Neural progenitor cell (in vitro differentiated cells): ENCODE results near the gene MAPK1. TPM values are rescaled to one million over a fixed set of nuclear protein-coding genes. Genes with fewer than 3 reads are reported as not detected.

Source experiments
- DNase-seq: peaks from one replicate; pipeline ENCODE4 v3.0.0-alpha.2; 2016; ENCODE audit warnings: low spot score
- H2AFZ ChIP-seq: fragments of 200-600 bp; sonication (generic); replicated peaks from 2 replicates; pipeline ENCODE4 v1.6.1; 2016; ENCODE audit warnings: antibody characterized with exemption
- H3F3A ChIP-seq: fragments of 200-600 bp; sonication (generic); 2 replicates; pipeline ENCODE4 v1.6.1; 2016; ENCODE audit warnings: antibody characterized with exemption, low read depth
- H3K27ac ChIP-seq: fragments of 200-600 bp; sonication (generic); 2 replicates; pipeline ENCODE4 v1.5.1; 2016; ENCODE audit warnings: mild to moderate bottlenecking
- H3K27me3 ChIP-seq: fragments of 200-600 bp; sonication (generic); 2 replicates; pipeline ENCODE4 v1.6.1; 2016; ENCODE audit warnings: mild to moderate bottlenecking, moderate library complexity
- H3K36me3 ChIP-seq: fragments of 200-600 bp; sonication (generic); 2 replicates; pipeline ENCODE4 v1.5.1; 2016
- H3K4me1 ChIP-seq: fragments of 200-600 bp; sonication (generic); 2 replicates; pipeline ENCODE4 v1.6.1; 2016; ENCODE audit warnings: mixed run types
- H3K4me2 ChIP-seq: fragments of 200-600 bp; sonication (generic); 2 replicates; pipeline ENCODE4 v1.6.1; 2016
- H3K4me3 ChIP-seq: fragments of 200-600 bp; sonication (generic); 2 replicates; pipeline ENCODE4 v1.5.1; 2016
- H3K79me2 ChIP-seq: fragments of 200-600 bp; sonication (generic); 2 replicates; pipeline ENCODE4 v1.6.1; 2016; ENCODE audit warnings: low read depth
- H3K9ac ChIP-seq: fragments of 200-600 bp; sonication (generic); 2 replicates; pipeline ENCODE4 v1.6.1; 2016
- H3K9me3 ChIP-seq: fragments of 200-600 bp; sonication (generic); 2 replicates; pipeline ENCODE4 v1.5.1; 2016; ENCODE audit warnings: low read depth
- H4K20me1 ChIP-seq: fragments of 200-600 bp; sonication (generic); 2 replicates; pipeline ENCODE4 v1.6.1; 2016; ENCODE audit warnings: low read depth
- H3K27ac Mint-ChIP-seq: 3 replicates; pipeline ENCODE4 v1.8.0; 2021; ENCODE audit warnings: mixed read lengths
- H3K27me3 Mint-ChIP-seq: 2 replicates; pipeline ENCODE4 v1.8.0; 2022; ENCODE audit warnings: low read depth, mild to moderate bottlenecking, inconsistent platforms, moderate library complexity, mixed read lengths; ENCODE audit not compliant: insufficient read depth
- H3K36me3 Mint-ChIP-seq: 3 replicates; pipeline ENCODE4 v1.8.0; 2021; ENCODE audit warnings: mixed read lengths
- H3K4me1 Mint-ChIP-seq: 3 replicates; pipeline ENCODE4 v1.8.0; 2021; ENCODE audit warnings: mixed read lengths
- H3K4me3 Mint-ChIP-seq: 3 replicates; pipeline ENCODE4 v1.8.0; 2021; ENCODE audit warnings: mild to moderate bottlenecking, moderate library complexity, mixed read lengths
- H3K9me3 Mint-ChIP-seq: 3 replicates; pipeline ENCODE4 v1.8.0; 2020; ENCODE audit warnings: mixed read lengths
- CTCF ChIP-seq: fragments of 200-600 bp; sonication (generic); IDR thresholded peaks from 2 replicates; pipeline ENCODE4 v1.5.1; 2017; ENCODE audit warnings: antibody characterized with exemption, mild to moderate bottlenecking
- EZH2 ChIP-seq: fragments of 200-600 bp; sonication (generic); IDR thresholded peaks from 2 replicates; pipeline ENCODE4 v1.6.1; 2017; ENCODE audit warnings: antibody characterized with exemption, mild to moderate bottlenecking, moderate library complexity
- EZH2phosphoT487 ChIP-seq: fragments of 200-600 bp; sonication (generic); IDR thresholded peaks from 2 replicates; pipeline ENCODE4 v1.6.1; 2017; ENCODE audit warnings: antibody characterized with exemption
- total RNA-seq: library from RNA; depleted of rRNA; stranded (reverse); fragments of >200 nt; gene quantifications from 2 replicates; pipeline ENCODE4 v1.2.3, GENCODE V29; 2015; ENCODE audit warnings: low replicate concordance

MAPK1 gene
- total RNA-seq, 1 donor from 2014 or later, result 61.4 TPM

- Histone ChIP-seq H2AFZ (no peak overlapping the region), H3F3A (no peaks in the 10 kb centered on the region), H4K20me1 (peaks cover 4% of the 10 kb centered on the region), H3K27me3 (no peaks in the 10 kb centered on the region), H3K36me3 (peaks cover 24% of the 10 kb centered on the region), H3K9ac (no peak overlapping the region), H3K79me2 (no peaks in the 10 kb centered on the region), H3K9me3 (no peaks in the 10 kb centered on the region), H3K4me2 (no peak overlapping the region), H3K27ac (no peak overlapping the region), H3K4me1 (no peaks in the 10 kb centered on the region), H3K4me3 (no peak overlapping the region)
- Mint-ChIP-seq H3K36me3 (peaks cover 50% of the 10 kb centered on the region), H3K9me3 (no peaks in the 10 kb centered on the region), H3K27ac (no peak overlapping the region), H3K27me3 (no peaks in the 10 kb centered on the region), H3K4me3 (no peak overlapping the region), H3K4me1 (no peaks in the 10 kb centered on the region)
- TF ChIP-seq CTCF (no peak), EZH2 (no peak), EZH2phosphoT487 (no peak)
- DNase-seq, result no peak
Measured at GRCh38 chr22:21800552-21801303, 66.7 kb downstream of the MAPK1 start.

GRCh38 chr22:21797444-21798221 is 69.8 kb downstream of the MAPK1 start:
- Histone ChIP-seq H2AFZ (no peak overlapping the region), H3K4me1 (no peaks in the 10 kb centered on the region), H3K36me3 (peaks cover 8% of the 10 kb centered on the region), H3K27ac (no peak overlapping the region), H3F3A (no peaks in the 10 kb centered on the region), H3K4me2 (no peak overlapping the region), H3K79me2 (no peaks in the 10 kb centered on the region), H3K9ac (no peak overlapping the region), H4K20me1 (no peaks in the 10 kb centered on the region), H3K27me3 (no peaks in the 10 kb centered on the region), H3K9me3 (no peaks in the 10 kb centered on the region), H3K4me3 (no peak overlapping the region)
- no peak for TF ChIP-seq EZH2
- no peak for TF ChIP-seq CTCF
- TF ChIP-seq EZH2phosphoT487, result no peak
- no peak for DNase-seq
- Mint-ChIP-seq H3K36me3 (peaks cover 38% of the 10 kb centered on the region), H3K27me3 (no peaks in the 10 kb centered on the region), H3K4me3 (no peak overlapping the region), H3K27ac (no peak overlapping the region), H3K4me1 (no peaks in the 10 kb centered on the region), H3K9me3 (no peaks in the 10 kb centered on the region)

GRCh38 chr22:21796863-21797262 is 70.6 kb downstream of the MAPK1 start:
- H3K9me3 Mint-ChIP-seq, result no peaks in the 10 kb centered on the region
- TF ChIP-seq EZH2 (no peak), CTCF (no peak), EZH2phosphoT487 (no peak)
- no peaks in the 10 kb centered on the region for H3K4me1 ChIP-seq
- H4K20me1 ChIP-seq, result peaks cover 2% of the 10 kb centered on the region
- no peak overlapping the region for H2AFZ ChIP-seq
- no peak overlapping the region for H3K9ac ChIP-seq
- H3K27ac Mint-ChIP-seq, result no peak overlapping the region
- no peaks in the 10 kb centered on the region for H3K27me3 Mint-ChIP-seq
- H3K9me3 ChIP-seq, result no peaks in the 10 kb centered on the region
- H3F3A ChIP-seq, result no peaks in the 10 kb centered on the region
- H3K4me3 ChIP-seq, result no peak overlapping the region
- H3K27ac ChIP-seq, result no peak overlapping the region
- H3K79me2 ChIP-seq, result no peaks in the 10 kb centered on the region
- peaks cover 14% of the 10 kb centered on the region for H3K36me3 ChIP-seq
- DNase-seq, result no peak
- no peaks in the 10 kb centered on the region for H3K4me1 Mint-ChIP-seq
- no peak overlapping the region for H3K4me3 Mint-ChIP-seq
- H3K4me2 ChIP-seq, result no peak overlapping the region
- no peaks in the 10 kb centered on the region for H3K27me3 ChIP-seq
- peaks cover 32% of the 10 kb centered on the region for H3K36me3 Mint-ChIP-seq
